GM13976 (cell line): ENCODE results near the gene FOXA2.

Experiments
- DNase-seq: peaks from one replicate; pipeline ENCODE4 v3.0.0; 2012; ENCODE audit warnings: low spot score
- in situ Hi-C: fragments of 300-500 bp; cut with MboI; formaldehyde crosslinking; loops from one replicate; pipeline ENCODE4 v1.12.0; 2022; ENCODE audit warnings: low sequenced_read_pairs, mixed read lengths, inconsistent platforms; ENCODE audit not compliant: unreplicated experiment
- TF ChIP-seq, protein P1 (sequence below): IDR thresholded peaks from 2 replicates; pipeline ENCODE4 v1.5.1; 2012; ENCODE audit warnings: borderline replicate concordance, mild to moderate bottlenecking; ENCODE audit not compliant: insufficient read depth; ENCODE audit errors: extremely low read depth, missing control alignments, control extremely low read depth

Gene FOXA2

GRCh38 chr20:22563062-22563965 is 21.1 kb downstream of the FOXA2 start:
- DNase-seq = no peak
- TF ChIP-seq, protein P1, sequence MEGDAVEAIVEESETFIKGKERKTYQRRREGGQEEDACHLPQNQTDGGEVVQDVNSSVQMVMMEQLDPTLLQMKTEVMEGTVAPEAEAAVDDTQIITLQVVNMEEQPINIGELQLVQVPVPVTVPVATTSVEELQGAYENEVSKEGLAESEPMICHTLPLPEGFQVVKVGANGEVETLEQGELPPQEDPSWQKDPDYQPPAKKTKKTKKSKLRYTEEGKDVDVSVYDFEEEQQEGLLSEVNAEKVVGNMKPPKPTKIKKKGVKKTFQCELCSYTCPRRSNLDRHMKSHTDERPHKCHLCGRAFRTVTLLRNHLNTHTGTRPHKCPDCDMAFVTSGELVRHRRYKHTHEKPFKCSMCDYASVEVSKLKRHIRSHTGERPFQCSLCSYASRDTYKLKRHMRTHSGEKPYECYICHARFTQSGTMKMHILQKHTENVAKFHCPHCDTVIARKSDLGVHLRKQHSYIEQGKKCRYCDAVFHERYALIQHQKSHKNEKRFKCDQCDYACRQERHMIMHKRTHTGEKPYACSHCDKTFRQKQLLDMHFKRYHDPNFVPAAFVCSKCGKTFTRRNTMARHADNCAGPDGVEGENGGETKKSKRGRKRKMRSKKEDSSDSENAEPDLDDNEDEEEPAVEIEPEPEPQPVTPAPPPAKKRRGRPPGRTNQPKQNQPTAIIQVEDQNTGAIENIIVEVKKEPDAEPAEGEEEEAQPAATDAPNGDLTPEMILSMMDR = no peak
- in situ Hi-C loops = no loop called here

- in situ Hi-C loops = no loop called here
- TF ChIP-seq, protein P1 = no peak
- DNase-seq = no peak
These were observed 21.8 kb downstream of the FOXA2 start for GRCh38 chr20:22562620-22563019.

DNA sequence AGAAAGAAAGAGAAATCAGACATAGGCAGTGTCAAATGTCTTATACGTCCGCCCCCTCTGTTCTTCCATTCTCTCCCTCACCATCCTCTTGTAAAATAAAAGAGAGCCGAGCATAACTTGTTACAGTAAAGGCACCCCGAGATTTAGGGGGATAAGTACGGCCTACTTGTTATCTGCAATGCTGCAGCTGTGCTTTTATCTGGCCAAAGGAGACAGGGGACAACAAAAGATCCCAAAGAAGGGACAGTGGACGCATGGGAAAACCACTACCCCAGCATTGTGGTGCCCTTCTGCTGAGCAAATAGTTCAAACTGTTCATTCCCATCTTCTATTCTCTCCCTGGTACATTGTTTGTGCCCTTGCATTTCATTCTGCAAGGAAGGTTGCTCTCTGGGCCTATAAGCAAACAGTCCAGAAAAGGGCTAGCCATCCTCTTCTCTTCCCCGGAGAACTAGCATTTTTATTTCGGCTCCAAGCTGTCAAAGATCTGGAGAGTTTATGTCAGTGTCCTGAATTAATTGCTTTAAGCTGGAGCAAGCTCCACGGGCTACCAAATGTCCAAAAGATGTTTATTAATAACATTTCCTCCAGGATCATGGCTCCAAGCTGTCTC is 22.3 kb downstream of the FOXA2 start:
- TF ChIP-seq, protein P1 = no peak
- in situ Hi-C loops = no loop called here
- no peak for DNase-seq

DNA sequence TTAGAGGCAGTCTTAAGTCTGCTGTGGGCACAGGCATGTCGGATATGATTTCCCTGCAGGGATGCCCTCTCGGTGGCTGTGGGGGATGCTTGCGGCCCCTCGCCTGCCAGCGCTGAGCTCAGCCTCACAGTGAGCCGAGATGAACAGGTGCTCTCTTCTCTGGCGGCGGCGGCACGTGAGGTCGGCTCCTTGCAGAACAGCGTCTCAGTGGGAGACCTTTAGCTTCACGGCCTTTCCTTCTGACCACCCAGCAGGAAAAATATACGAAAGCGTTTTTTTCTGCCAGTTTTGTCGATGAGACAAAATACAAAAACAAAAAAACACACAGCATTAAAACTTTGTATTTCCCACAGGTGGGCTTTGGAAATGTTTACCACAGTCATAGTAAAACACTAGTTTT is 23.6 kb downstream of the FOXA2 start:
- in situ Hi-C loops = no loop called here
- TF ChIP-seq, protein P1 = no peak
- no peak for DNase-seq

- TF ChIP-seq, protein P1 = no peak
- no peak for DNase-seq
- in situ Hi-C loops = no loop called here
These were observed 24.6 kb downstream of the FOXA2 start for GRCh38 chr20:22559711-22560318.

DNA sequence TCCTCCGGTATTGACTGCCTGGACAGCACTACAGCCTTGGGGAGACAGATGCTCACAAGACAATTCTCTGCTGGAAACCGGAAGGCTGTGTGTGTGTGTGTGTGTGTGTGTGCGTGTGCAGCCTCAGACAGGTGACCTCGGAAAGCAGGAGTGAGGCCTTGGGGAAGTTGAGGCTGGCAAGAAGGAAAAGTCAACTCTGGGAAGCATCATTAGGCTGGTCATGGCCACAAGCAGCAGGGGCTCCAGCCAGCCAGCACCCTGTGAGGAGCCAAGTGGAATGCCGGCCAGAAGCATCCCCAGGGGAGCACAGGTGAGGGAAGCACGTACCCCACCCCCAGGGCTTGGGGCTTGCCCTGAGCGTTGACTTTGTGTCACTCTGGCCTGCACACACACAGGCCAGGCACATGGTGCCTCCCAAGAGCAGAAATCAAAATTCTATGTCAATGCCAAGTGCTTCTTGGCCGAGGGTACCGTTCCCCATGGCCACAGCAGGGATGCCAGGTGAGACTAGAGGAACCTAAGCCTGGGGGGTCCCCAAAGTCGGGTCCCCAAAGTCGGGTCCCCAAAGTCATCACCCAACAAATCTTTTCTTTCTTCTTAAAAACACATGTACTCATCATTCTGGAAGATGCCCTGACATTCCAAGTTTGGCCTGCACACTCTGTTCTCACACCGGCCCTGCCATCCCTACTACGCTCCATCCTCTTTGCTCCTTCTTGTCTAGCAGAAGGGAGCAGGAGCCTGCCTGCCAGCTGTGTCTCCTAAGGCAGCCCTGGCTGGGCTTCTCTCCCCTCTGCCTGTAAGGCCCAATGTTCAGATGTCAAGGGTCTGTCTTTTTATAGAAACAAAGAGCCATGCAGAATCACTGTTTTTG is 26.7 kb downstream of the FOXA2 start:
- in situ Hi-C loops = no loop called here
- DNase-seq = no peak
- TF ChIP-seq, protein P1 = no peak
